ENCODE results near the gene EXOSC2. TPM values are rescaled to one million over a fixed set of nuclear protein-coding genes. Genes with fewer than 3 reads are reported as not detected.

The EXOSC2 gene
- total RNA-seq (10 to 100 TPM; 10.6 to 16.0 (median 13.1) TPM), polyA plus RNA-seq (10 to 100 TPM; 10.6 to 19.7 TPM)
- long read RNA-seq, donor 1, partial matches to known transcripts = 0 of 5 reads
- long read RNA-seq, donor 1, other reads (novel, unspliced or antisense) = 1 of 5 reads
- long read RNA-seq, donor 2, transcript EXOSC2-204 (9 exons, 2,040 nt) = major isoform, 45 of 51 reads
- long read RNA-seq, donor 2, partial matches to known transcripts = 0 of 51 reads
- long read RNA-seq, donor 2, other reads (novel, unspliced or antisense) = 4 of 51 reads
- long read RNA-seq, donor 3, transcript EXOSC2-204 (9 exons, 2,040 nt) = major isoform, 6 of 9 reads
- long read RNA-seq, donor 3, partial matches to known transcripts = 0 of 9 reads
- long read RNA-seq, donor 3, other reads (novel, unspliced or antisense) = 0 of 9 reads

- intact Hi-C loops (cut with DNase I) = loop anchor here in 1 of 10 donors (1.0 kb wide), 1 partner anchor 19 kb away; no protein-coding TSS in a partner anchor
- Histone ChIP-seq H3K27me3 (no peaks in the 10 kb centered on the region), H3K4me3 (peak within 1 kb of the TSS; percentile 52 to 85 (median 75)), H3K9me3 (no peaks in the 10 kb centered on the region), H3K4me1 (peaks cover 0 to 32% (median 16%) of the 10 kb centered on the region in 12 donors), H3K27ac (peak within 1 kb of the TSS in 11 of 12 donors; percentile 36 to 78 (median 58)), H3K36me3 (peaks cover 0 to 36% (median 29%) of the 10 kb centered on the region in 9 donors)
- DNase-seq (peak; percentile 98 to 99 (median 98)), ATAC-seq (peak; percentile 95 to 98 (median 96))
- 0% methylated on average over 31 to 40 of the region's 40 CpGs for WGBS, 4 donors
- TF ChIP-seq CTCF (IDR thresholded peaks at IDR 0.05) (peak in 1 of 12 donors; percentile 6), POLR2A (IDR thresholded peaks at IDR 0.05) (peak in 1 of 2 donors; percentile 68)
These were observed at the start of gene EXOSC2 for GRCh38 chr9:130693426-130694191. TSS of gene EXOSC2 (plus strand) at chr9:130693780. CDS start at chr9:130693792, 12 bp downstream.

DNA sequence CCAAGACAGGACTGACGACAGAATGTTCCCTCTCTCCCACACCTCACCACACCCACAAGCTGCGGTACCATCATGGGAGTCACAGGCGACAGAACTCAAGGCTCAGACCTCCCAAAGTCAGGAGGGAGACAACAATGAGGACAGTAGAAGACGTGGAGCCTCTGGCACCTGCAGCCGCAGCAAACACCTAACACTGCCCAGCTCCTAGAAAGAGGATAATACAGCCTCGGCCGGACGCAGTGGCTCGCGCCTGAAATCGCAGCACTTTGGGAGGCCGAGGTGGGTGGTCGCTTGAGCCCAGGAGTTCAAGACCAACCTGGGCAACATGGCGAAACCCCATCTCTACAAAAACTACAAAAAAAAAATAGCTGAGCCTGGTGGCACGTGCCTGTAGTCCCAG lies 42.4 kb upstream of the EXOSC2 start:
- TF ChIP-seq CTCF (IDR thresholded peaks at IDR 0.05) (no peak), POLR2A (IDR thresholded peaks at IDR 0.05) (no peak)
- peaks cover 0 to 47% (median 6%) of the 10 kb centered on the region in 9 donors for H3K27me3 ChIP-seq
- no peak for ATAC-seq
- 79 to 86% (median 83%) methylated on average over 15 of the region's 15 CpGs for WGBS, 4 donors
- no peaks in the 10 kb centered on the region for H3K36me3 ChIP-seq
- H3K4me1 ChIP-seq = no peaks in the 10 kb centered on the region
- H3K27ac ChIP-seq = no peak overlapping the region
- no peak for DNase-seq
- H3K9me3 ChIP-seq = peaks cover 0 to 2% (median 0%) of the 10 kb centered on the region in 12 donors
- no peak overlapping the region for H3K4me3 ChIP-seq
- intact Hi-C loops (cut with DNase I) = no loop called here

GRCh38 chr9:130651752-130652151 lies 41.8 kb upstream of the EXOSC2 start:
- WGBS, 4 donors = 93 to 95% (median 94%) methylated on average over 18 of the region's 18 CpGs
- Histone ChIP-seq H3K4me3 (no peak overlapping the region), H3K4me1 (no peaks in the 10 kb centered on the region), H3K27me3 (peaks cover 0 to 53% (median 10%) of the 10 kb centered on the region in 9 donors), H3K27ac (no peak overlapping the region), H3K36me3 (no peaks in the 10 kb centered on the region), H3K9me3 (no peaks in the 10 kb centered on the region)
- TF ChIP-seq POLR2A (IDR thresholded peaks at IDR 0.05) = no peak
- no peak for TF ChIP-seq CTCF (IDR thresholded peaks at IDR 0.05)
- DNase-seq (no peak), ATAC-seq (no peak)
- intact Hi-C loops (cut with DNase I) = no loop called here

GRCh38 chr9:130654879-130655278 lies 38.7 kb upstream of the EXOSC2 start:
- DNase-seq = peak in 1 of 5 donors; percentile 0
- no peak overlapping the region for H3K27ac ChIP-seq
- H3K9me3 ChIP-seq = no peaks in the 10 kb centered on the region
- H3K4me1 ChIP-seq = peaks cover 0 to 6% (median under 1%) of the 10 kb centered on the region in 12 donors
- TF ChIP-seq CTCF (IDR thresholded peaks at IDR 0.05) (no peak), POLR2A (IDR thresholded peaks at IDR 0.05) (no peak)
- no peak overlapping the region for H3K4me3 ChIP-seq
- intact Hi-C loops (cut with DNase I) = no loop called here
- ATAC-seq = no peak
- WGBS, 4 donors = 77 to 93% (median 84%) methylated on average over 6 of the region's 6 CpGs
- no peaks in the 10 kb centered on the region for H3K36me3 ChIP-seq
- peaks cover 16 to 73% (median 40%) of the 10 kb centered on the region in 9 donors for H3K27me3 ChIP-seq
